SU-DHL-6 (cell line): ENCODE results near the gene TIMP4.

Source experiments
- EZH2phosphoT487 ChIP-seq: fragments of 200-600 bp; sonication (generic), shearing (Covaris generic); conservative IDR thresholded peaks from 2 replicates; pipeline ENCODE4 v1.6.1; 2018; ENCODE audit warnings: mild to moderate bottlenecking, antibody characterized with exemption, low read length, moderate library complexity, mixed read lengths
- TF ChIP-seq, protein P1 (sequence below): fragments of 200-600 bp; sonication (generic); IDR thresholded peaks from one replicate; pipeline ENCODE4 v1.5.1; 2017; ENCODE audit warnings: antibody characterized with exemption, mild to moderate bottlenecking, low read length, moderate library complexity; ENCODE audit not compliant: insufficient read depth, poor library complexity, severe bottlenecking

DNA sequence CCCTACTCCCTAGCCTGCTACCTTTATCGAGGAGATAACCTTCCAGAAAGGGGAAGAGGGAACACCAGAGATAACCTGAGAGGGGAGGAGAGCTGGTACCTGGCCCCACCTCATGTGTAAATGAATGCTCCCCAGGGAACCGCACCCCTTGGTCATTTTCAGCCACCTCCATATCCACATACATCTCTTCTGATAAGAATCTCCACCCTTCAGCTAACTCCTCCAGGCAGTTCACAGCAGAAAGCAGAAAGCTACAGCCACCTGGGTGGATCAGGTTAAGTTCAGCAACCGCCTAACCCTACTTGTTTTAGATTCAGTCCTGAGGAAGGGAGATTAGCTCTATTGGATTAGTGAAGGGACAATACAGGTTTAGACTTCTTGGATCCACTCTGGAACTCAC lies 38.0 kb upstream of the TIMP4 start:
- TF ChIP-seq, protein P1, sequence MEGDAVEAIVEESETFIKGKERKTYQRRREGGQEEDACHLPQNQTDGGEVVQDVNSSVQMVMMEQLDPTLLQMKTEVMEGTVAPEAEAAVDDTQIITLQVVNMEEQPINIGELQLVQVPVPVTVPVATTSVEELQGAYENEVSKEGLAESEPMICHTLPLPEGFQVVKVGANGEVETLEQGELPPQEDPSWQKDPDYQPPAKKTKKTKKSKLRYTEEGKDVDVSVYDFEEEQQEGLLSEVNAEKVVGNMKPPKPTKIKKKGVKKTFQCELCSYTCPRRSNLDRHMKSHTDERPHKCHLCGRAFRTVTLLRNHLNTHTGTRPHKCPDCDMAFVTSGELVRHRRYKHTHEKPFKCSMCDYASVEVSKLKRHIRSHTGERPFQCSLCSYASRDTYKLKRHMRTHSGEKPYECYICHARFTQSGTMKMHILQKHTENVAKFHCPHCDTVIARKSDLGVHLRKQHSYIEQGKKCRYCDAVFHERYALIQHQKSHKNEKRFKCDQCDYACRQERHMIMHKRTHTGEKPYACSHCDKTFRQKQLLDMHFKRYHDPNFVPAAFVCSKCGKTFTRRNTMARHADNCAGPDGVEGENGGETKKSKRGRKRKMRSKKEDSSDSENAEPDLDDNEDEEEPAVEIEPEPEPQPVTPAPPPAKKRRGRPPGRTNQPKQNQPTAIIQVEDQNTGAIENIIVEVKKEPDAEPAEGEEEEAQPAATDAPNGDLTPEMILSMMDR, result no peak
- no peak for TF ChIP-seq EZH2phosphoT487
